H1 (cell line): ENCODE results near the gene MMP15. TPM values are rescaled to one million over a fixed set of nuclear protein-coding genes. Genes with fewer than 3 reads are reported as not detected.

Experiments used
- CTCF ChIA-PET: fragments of 300-600 bp; sonication (Branson Sonifier 250); formaldehyde crosslinking; loops from one replicate; lab custom pipeline; 2021; ENCODE audit not compliant: partially characterized antibody; lab: Charles Lee
- POLR2A ChIA-PET: fragments of 300-600 bp; sonication (Branson Sonifier 250); formaldehyde crosslinking; loops from one replicate; lab custom pipeline; 2021; ENCODE audit warnings: inconsistent platforms; ENCODE audit not compliant: partially characterized antibody; lab: Charles Lee
- DNase-seq, 2 experiments: peaks; one replicate each; pipeline versions ENCODE4 v3.0.0 to v3.0.0-alpha.2; 2010 to 2022; ENCODE audit warnings: low spot score in 2 of 2, low read depth in 1 of 2, mixed read lengths in 1 of 2
- FAIRE-seq: peaks from 2 replicates; lab custom pipeline; 2011; peaks lifted over from hg19 to GRCh38; lab: Jason Lieb, UNC
- H2AFZ ChIP-seq: 2 replicates; pipeline ENCODE4 v1.8.1; 2012; ENCODE audit warnings: low read length, inconsistent platforms
- H2AK5ac ChIP-seq: 2 replicates; pipeline ENCODE4 v1.6.1; 2013; ENCODE audit warnings: low read depth, low read length
- H2BK120ac ChIP-seq: replicated peaks from 2 replicates; pipeline ENCODE3; 2013; ENCODE audit warnings: low read depth, low read length, inconsistent platforms
- H2BK12ac ChIP-seq: 2 replicates; pipeline ENCODE4 v1.6.1; 2013; ENCODE audit warnings: low read depth, low read length
- H2BK15ac ChIP-seq: 2 replicates; pipeline ENCODE4 v1.6.1; 2013; ENCODE audit warnings: low read length
- H2BK20ac ChIP-seq: 2 replicates; pipeline ENCODE4 v1.6.1; 2013; ENCODE audit warnings: low read length
- H2BK5ac ChIP-seq: 2 replicates; pipeline ENCODE4 v1.6.1; 2013; ENCODE audit warnings: low read depth, low read length
- H3K14ac ChIP-seq: 2 replicates; pipeline ENCODE4 v1.6.1; 2013; ENCODE audit warnings: inconsistent platforms; ENCODE audit not compliant: insufficient read length
- H3K18ac ChIP-seq: 2 replicates; pipeline ENCODE4 v1.6.1; 2013; ENCODE audit warnings: low read length; ENCODE audit errors: extremely low read depth
- H3K23ac ChIP-seq: 2 replicates; pipeline ENCODE4 v1.6.1; 2013; ENCODE audit warnings: inconsistent platforms; ENCODE audit not compliant: insufficient read length
- H3K23me2 ChIP-seq: 2 replicates; pipeline ENCODE4 v1.6.1; 2013; ENCODE audit warnings: low read depth, low read length
- H3K27ac ChIP-seq: 2 replicates; pipeline ENCODE4 v1.6.1; 2011; ENCODE audit warnings: low read depth, low read length, inconsistent platforms
- H3K27me3 ChIP-seq, 4 experiments: replicated peaks in 1 of 4; 1 replicate in 1 of 4; 2 replicates in 3 of 4; pipeline versions ENCODE4 v1.6.1 to v1.8.1; 2011 to 2013; ENCODE audit warnings: low read length in 3 of 4, mild to moderate bottlenecking in 3 of 4, inconsistent platforms in 2 of 4, mixed read lengths in 2 of 4, moderate library complexity in 1 of 4; ENCODE audit not compliant: control insufficient read depth in 3 of 4, insufficient read depth in 3 of 4; ENCODE audit errors: extremely low read depth in 1 of 4
- H3K36me3 ChIP-seq, 4 experiments: 2 replicates each; pipeline versions ENCODE4 v1.6.1 to v1.8.1; 2011 to 2013; ENCODE audit warnings: mild to moderate bottlenecking in 4 of 4, low read length in 3 of 4, moderate library complexity in 2 of 4, control low read depth in 1 of 4, inconsistent platforms in 1 of 4; ENCODE audit not compliant: insufficient read depth in 4 of 4, control insufficient read depth in 2 of 4
- H3K4ac ChIP-seq: replicated peaks from 2 replicates; pipeline ENCODE3; 2013; ENCODE audit warnings: low read length, low read depth, mixed read lengths, inconsistent platforms; ENCODE audit not compliant: insufficient read length
- H3K4me1 ChIP-seq, 4 experiments: replicated peaks in 1 of 4; 1 replicate in 1 of 4; 2 replicates in 3 of 4; pipeline versions ENCODE4 v1.6.1 to v1.8.1; 2011 to 2013; ENCODE audit warnings: low read length in 3 of 4, inconsistent platforms in 2 of 4, mixed read lengths in 1 of 4; ENCODE audit not compliant: insufficient read depth in 4 of 4, control insufficient read depth in 3 of 4
- H3K4me2 ChIP-seq, 2 experiments: 2 replicates each; pipeline versions ENCODE4 v1.6.1 to v1.8.1; 2011 to 2013; ENCODE audit warnings: low read depth in 2 of 2, low read length in 2 of 2, control low read depth in 1 of 2, inconsistent platforms in 1 of 2, mild to moderate bottlenecking in 1 of 2; ENCODE audit not compliant: insufficient read depth in 1 of 2
- H3K4me3 ChIP-seq, 4 experiments: fragments of 200-600, 300-600 bp in 1 of 4; sonication (generic), shearing (Covaris generic), sonication (Bioruptor Twin) in 1 of 4; 2 replicates each; pipeline versions ENCODE4 v1.5.1 to v1.8.1; 2011 to 2016; ENCODE audit warnings: low read length in 4 of 4, low read depth in 3 of 4, control low read depth in 2 of 4, inconsistent platforms in 2 of 4, mild to moderate bottlenecking in 2 of 4, mixed read lengths in 1 of 4, moderate library complexity in 1 of 4; ENCODE audit not compliant: insufficient read depth in 2 of 4; ENCODE audit errors: extremely low read depth in 1 of 4
- H3K56ac ChIP-seq: replicated peaks from 2 replicates; pipeline ENCODE3; 2013; ENCODE audit warnings: low read depth, mild to moderate bottlenecking, mixed read lengths, low read length, inconsistent platforms; ENCODE audit not compliant: insufficient read length
- H3K79me1 ChIP-seq: 2 replicates; pipeline ENCODE4 v1.6.1; 2013; ENCODE audit warnings: low read depth, low read length, control low read depth
- H3K79me2 ChIP-seq, 2 experiments: 2 replicates each; pipeline versions ENCODE4 v1.6.1 to v1.8.1; 2012 to 2013; ENCODE audit warnings: low read length in 2 of 2, mild to moderate bottlenecking in 2 of 2, inconsistent platforms in 1 of 2; ENCODE audit not compliant: insufficient read depth in 2 of 2, control insufficient read depth in 1 of 2
- H3K9ac ChIP-seq, 4 experiments: replicated peaks in 1 of 4; 1 replicate in 1 of 4; 2 replicates in 3 of 4; pipeline versions ENCODE4 v1.6.1 to v1.8.1; 2011 to 2013; ENCODE audit warnings: low read depth in 3 of 4, low read length in 3 of 4, control low read depth in 2 of 4, mild to moderate bottlenecking in 2 of 4, moderate library complexity in 2 of 4, inconsistent platforms in 1 of 4; ENCODE audit errors: extremely low read depth in 1 of 4
- H3K9me3 ChIP-seq, 2 experiments: 2 replicates each; pipeline versions ENCODE4 v1.6.1 to v1.8.1; 2012 to 2013; ENCODE audit warnings: mild to moderate bottlenecking in 2 of 2, moderate library complexity in 2 of 2, control low read depth in 1 of 2, inconsistent platforms in 1 of 2, low read depth in 1 of 2, low read length in 1 of 2, mixed read lengths in 1 of 2; ENCODE audit not compliant: insufficient read depth in 2 of 2
- H4K20me1 ChIP-seq, 2 experiments: replicated peaks in 1 of 2; 2 replicates each; pipeline versions ENCODE3 to v1.8.1; 2011 to 2013; ENCODE audit warnings: inconsistent platforms in 2 of 2, low read length in 2 of 2, mild to moderate bottlenecking in 1 of 2; ENCODE audit not compliant: insufficient read depth in 2 of 2, control insufficient read depth in 1 of 2
- H4K5ac ChIP-seq: 2 replicates; pipeline ENCODE4 v1.6.1; 2013; ENCODE audit warnings: low read length, low read depth, mixed read lengths, inconsistent platforms; ENCODE audit not compliant: insufficient read length
- H4K8ac ChIP-seq: 2 replicates; pipeline ENCODE4 v1.8.0; 2013; ENCODE audit warnings: mild to moderate bottlenecking, moderate library complexity, low read length, inconsistent platforms; ENCODE audit not compliant: insufficient read depth; ENCODE audit errors: extremely low read depth
- H4K91ac ChIP-seq: replicated peaks from 2 replicates; pipeline ENCODE3; 2013; ENCODE audit warnings: low read length, mixed read lengths, inconsistent platforms; ENCODE audit not compliant: insufficient read length
- ATF3 ChIP-seq: IDR thresholded peaks from 2 replicates; pipeline ENCODE4 v1.6.1; 2011; ENCODE audit warnings: low read depth, mild to moderate bottlenecking, low read length; ENCODE audit not compliant: insufficient read depth
- EGR1 ChIP-seq: IDR thresholded peaks from 2 replicates; pipeline ENCODE4 v1.6.1; 2011; ENCODE audit warnings: low read depth, low read length, borderline replicate concordance
- GABPA ChIP-seq: IDR thresholded peaks from 2 replicates; pipeline ENCODE4 v1.6.1; 2011; ENCODE audit warnings: mild to moderate bottlenecking, low read length, moderate library complexity, borderline replicate concordance; ENCODE audit not compliant: insufficient read depth
- HDAC2 ChIP-seq, 2 experiments: fragments of 300-600 bp in 1 of 2; sonication (generic) in 1 of 2; IDR thresholded peaks; 2 replicates each; pipeline ENCODE4 v1.6.1; 2011 to 2012; ENCODE audit warnings: low read depth in 2 of 2, low read length in 2 of 2, mild to moderate bottlenecking in 2 of 2, moderate library complexity in 2 of 2, borderline replicate concordance in 1 of 2, inconsistent platforms in 1 of 2
- KDM4A ChIP-seq: IDR thresholded peaks from one replicate; pipeline ENCODE4 v1.7.1; 2012; ENCODE audit warnings: low read depth, mild to moderate bottlenecking, moderate library complexity, low read length, inconsistent platforms; ENCODE audit not compliant: severe bottlenecking
- SP1 ChIP-seq: IDR thresholded peaks from 2 replicates; pipeline ENCODE4 v1.6.1; 2011; ENCODE audit warnings: low read depth, low read length
- TAF7 ChIP-seq: optimal IDR thresholded peaks from 2 replicates; pipeline ENCODE3; 2011; ENCODE audit warnings: low read depth, mild to moderate bottlenecking, inconsistent platforms, low read length, moderate library complexity, borderline replicate concordance
- WGBS, 2 experiments: shearing (Covaris generic) in 1 of 2; methylation state at CpG; one replicate each; pipeline versions ENCODE4 v1.1.6 to v1.1.7; 2013 to 2015; ENCODE audit warnings: low lambda C conversion rate in 2 of 2, mixed read lengths in 2 of 2, inconsistent platforms in 1 of 2, low coverage in 1 of 2, missing lambda C conversion rate in 1 of 2; ENCODE audit not compliant: insufficient replicate concordance in 2 of 2, insufficient coverage in 1 of 2, insufficient read length in 1 of 2; ENCODE audit errors: extremely low coverage in 1 of 2, missing lambda C conversion rate in 1 of 2; 5-methylcytosine and 5-hydroxymethylcytosine counted together
- polyA plus RNA-seq, 7 experiments: library from polyadenylated mRNA; depleted of rRNA in 3 of 7; stranded (reverse) in 5 of 7; unstranded in 2 of 7; fragments of >200 nt in 5 of 7; fragments of 200-250 nt in 2 of 7; gene quantifications; 1 replicate in 5 of 7; 2 replicates in 1 of 7; 4 replicates in 1 of 7; pipeline versions ENCODE4 v1.2.1 to v1.2.3, GENCODE V29; 2011 to 2013; ENCODE audit warnings: missing spikeins in 2 of 7, mixed read lengths in 2 of 7
- total RNA-seq: library from RNA; stranded (reverse); fragmentation: NEBNext Ultra II Directional; extraction: Animal tissue kit (Norgen Biotek cat#: 25700); gene quantifications from 2 replicates; pipeline ENCODE4 v1.2.1, GENCODE V29; 2021

MMP15 gene
- total and polyA plus RNA-seq, 2 of the 8 experiments (the other 6 are each of a cell fraction or from before 2014, with no cell fraction given): 38.5 to 42.2 TPM

GRCh38 chr16:58000706-58001676 is 24.6 kb upstream of the MMP15 start, which contains the start of gene USB1:
Gene USB1, plus strand, starts transcription at chr16:58001407. Its CDS starts 77 bp downstream, at chr16:58001484.
- H3K9me3 ChIP-seq: no peaks in the 10 kb centered on the region
- H3K18ac ChIP-seq: peak within 1 kb of the TSS; percentile 83; the same call in 1 of the 2 replicates
- peak; percentile 85 to 92 for DNase-seq
- H2BK5ac ChIP-seq: peak within 1 kb of the TSS; percentile 71; the same call in 1 of the 2 replicates
- peaks cover 0 to 6% of the 10 kb centered on the region in 2 experiments for H4K20me1 ChIP-seq
- no peak within 1 kb of the TSS for H3K14ac ChIP-seq
- H3K27ac ChIP-seq: no peak within 1 kb of the TSS
- peak within 1 kb of the TSS; percentile 7 for H4K91ac ChIP-seq
- no peaks in the 10 kb centered on the region for H3K79me1 ChIP-seq
- peak within 1 kb of the TSS; percentile 63 for H3K56ac ChIP-seq
- peak within 1 kb of the TSS; percentile 45 for H4K5ac ChIP-seq
- H2BK12ac ChIP-seq: no peak within 1 kb of the TSS
- no peak within 1 kb of the TSS for H2BK15ac ChIP-seq
- ChIA-PET POLR2A (interaction anchor here (0.8 to 2.2 kb wide), 11 partner anchors 9 to 334 kb away, joined by 3 to 7 read pairs (median 3); partner anchors contain the start of gene MMP15), CTCF (interaction anchor here (0.9 to 26.3 kb wide), 22 partner anchors 9 to 201 kb away, joined by 3 to 305 read pairs (median 4); no protein-coding TSS in a partner anchor)
- H3K36me3 ChIP-seq: peaks cover 0 to 21% (median 10%) of the 10 kb centered on the region in 4 experiments; a peak in 5 of 8 replicates
- H3K4me1 ChIP-seq: peaks cover 5 to 8% (median 7%) of the 10 kb centered on the region in 4 experiments; a peak in 6 of 7 replicates
- no peak within 1 kb of the TSS for H3K4ac ChIP-seq
- H3K23me2 ChIP-seq: peaks cover 7% of the 10 kb centered on the region
- H2BK120ac ChIP-seq: no peak within 1 kb of the TSS
- H3K79me2 ChIP-seq: no peaks in the 10 kb centered on the region; a peak in 1 of 4 replicates
- H3K4me3 ChIP-seq: peak within 1 kb of the TSS; percentile 63 to 96 (median 84)
- H2AFZ ChIP-seq: peak within 1 kb of the TSS; percentile 65; the same call in 1 of the 2 replicates
- 2% methylated on average over 37 of the region's 81 CpGs; no CpG with 5 or more reads in 1 of the 2 experiments for WGBS, 2 experiments
- no peak within 1 kb of the TSS for H2AK5ac ChIP-seq
- peaks cover 0 to 3% (median 0%) of the 10 kb centered on the region in 4 experiments; a peak in 2 of 7 replicates for H3K27me3 ChIP-seq
- peak within 1 kb of the TSS; percentile 86 for H4K8ac ChIP-seq
- no peak for FAIRE-seq
- no peak within 1 kb of the TSS for H2BK20ac ChIP-seq
- no peak within 1 kb of the TSS for H3K23ac ChIP-seq
- H3K4me2 ChIP-seq: peak within 1 kb of the TSS; percentile 79 to 98
- H3K9ac ChIP-seq: peak within 1 kb of the TSS; percentile 51 to 86 (median 52); a peak in 6 of 7 replicates
- TF ChIP-seq GABPA (peak; percentile 75; the same call in 1 of the 2 replicates), KDM4A (peak; percentile 60), EGR1 (no peak; the same call in 1 of the 2 replicates), SP1 (peak; percentile 57; the same call in 1 of the 2 replicates), ATF3 (no peak), TAF7 (peak; percentile 53), HDAC2 (IDR thresholded peaks at IDR 0.05; ENCODE audit: borderline replicate concordance in 1 of 2, low read depth in 2 of 2, low read length in 2 of 2) (peak in 1 of 2 experiments; percentile 78; a peak in 1 of 4 replicates)
